Thyroid gland (tissue), 4 donors: ENCODE measurements around the gene ARMC10.

Experiments used
- CTCF ChIP-seq, 6 experiments: fragments of 200-600 bp in 3 of 6; fragments of 450-650 bp in 3 of 6; sonication (generic) in 3 of 6; IDR thresholded peaks; one replicate each; pipeline ENCODE4 v1.5.1; 2016 to 2019; ENCODE audit warnings: antibody characterized with exemption in 6 of 6, mild to moderate bottlenecking in 2 of 6, inconsistent platforms in 1 of 6, moderate library complexity in 1 of 6
- POLR2A ChIP-seq, 2 donors: fragments of 450-650 bp; IDR thresholded peaks; one replicate each; pipeline ENCODE4 v1.6.1; 2017; ENCODE audit warnings: antibody characterized with exemption in 2 of 2, mild to moderate bottlenecking in 2 of 2, moderate library complexity in 1 of 2

GRCh38 chr7:103140061-103140460 is 65.1 kb downstream of the ARMC10 start:
- TF ChIP-seq POLR2A (IDR thresholded peaks at IDR 0.05), result no peak
- TF ChIP-seq CTCF (IDR thresholded peaks at IDR 0.05), result no peak
